Measurements from ENCODE around the gene RHBDL3. TPM values are rescaled to one million over a fixed set of nuclear protein-coding genes. Genes with fewer than 3 reads are reported as not detected.
A peak's percentile ranks its signal among the peaks of the same experiment; 100 is the strongest.

RHBDL3 gene
- total RNA-seq, 4 donors from 2014 or later, result not detected

DNA sequence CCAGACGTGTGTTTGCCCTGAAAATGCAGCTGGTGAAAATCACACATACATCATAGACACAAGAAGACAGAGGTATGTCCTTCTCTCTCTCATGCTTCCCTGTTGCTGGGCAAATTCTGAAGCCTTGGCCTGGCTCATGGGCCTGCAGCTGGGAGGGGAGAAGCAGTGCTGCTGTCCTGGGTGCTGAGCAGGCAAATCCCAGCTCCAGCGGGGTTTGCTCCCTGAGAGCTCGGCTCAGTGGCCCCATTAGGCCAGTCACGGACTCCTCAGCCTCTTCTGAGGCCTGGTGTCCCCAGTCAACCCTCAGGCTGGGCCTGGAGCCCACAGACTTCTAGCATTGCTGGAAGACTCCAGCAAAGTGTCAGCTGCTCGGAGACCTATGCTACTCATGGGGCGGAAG lies 11.7 kb downstream of the RHBDL3 start:
- no peak overlapping the region for H3K4me3 ChIP-seq
- no peak overlapping the region for H3K27ac ChIP-seq
- DNase-seq (no peak), ATAC-seq (no peak)
- no peaks in the 10 kb centered on the region for H3K36me3 ChIP-seq
- intact Hi-C loops (cut with DNase I; ENCODE audit: low total_unique reads), result no loop called here
- no peak for TF ChIP-seq CTCF (IDR thresholded peaks at IDR 0.05 in 4 of 5, conservative IDR thresholded peaks at IDR 0.05 in 1 of 5)
- H3K9me3 ChIP-seq, result no peaks in the 10 kb centered on the region
- peaks cover 4 to 9% (median 6%) of the 10 kb centered on the region in 3 donors for H3K27me3 ChIP-seq
- in situ Hi-C loops (cut with MboI; ENCODE audit: low sequenced_read_pairs in 4 of 4), result no loop called here
- H3K4me1 ChIP-seq, result no peaks in the 10 kb centered on the region

DNA sequence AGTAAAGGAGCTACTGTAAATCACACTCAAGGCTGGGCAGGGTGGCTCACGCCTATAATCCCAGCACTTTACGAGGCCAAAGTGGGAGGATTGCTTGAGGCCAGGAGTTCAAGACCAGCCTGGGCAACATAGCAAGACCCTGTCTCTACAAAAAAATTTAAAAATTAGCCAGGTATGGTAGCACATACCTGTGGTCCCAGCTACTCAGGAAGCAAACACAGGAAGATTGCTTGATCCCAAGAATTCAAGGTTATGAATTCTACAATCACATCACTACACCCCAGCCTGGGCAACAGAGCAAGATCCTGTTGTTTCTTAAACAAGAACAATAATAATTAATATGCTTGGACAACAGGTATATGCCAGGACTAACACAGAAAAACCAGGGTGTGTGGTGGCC lies 13.2 kb downstream of the RHBDL3 start:
- DNase-seq, result no peak
- H3K4me1 ChIP-seq, result no peaks in the 10 kb centered on the region
- H3K4me3 ChIP-seq, result no peak overlapping the region
- H3K36me3 ChIP-seq, result no peaks in the 10 kb centered on the region
- in situ Hi-C loops (cut with MboI; ENCODE audit: low sequenced_read_pairs in 4 of 4), result no loop called here
- no peak for TF ChIP-seq POLR2A (IDR thresholded peaks at IDR 0.05)
- TF ChIP-seq CTCF (IDR thresholded peaks at IDR 0.05 in 4 of 5, conservative IDR thresholded peaks at IDR 0.05 in 1 of 5), result no peak
- ATAC-seq, result no peak
- H3K27me3 ChIP-seq, result peaks cover 0 to 6% (median 2%) of the 10 kb centered on the region in 3 donors
- no peaks in the 10 kb centered on the region for H3K9me3 ChIP-seq
- intact Hi-C loops (cut with DNase I; ENCODE audit: low total_unique reads), result no loop called here
- H3K27ac ChIP-seq, result no peak overlapping the region

GRCh38 chr17:32279891-32280716 lies 14.5 kb downstream of the RHBDL3 start:
- intact Hi-C loops (cut with DNase I; ENCODE audit: low total_unique reads) (no loop called here), in situ Hi-C loops (cut with MboI; ENCODE audit: low sequenced_read_pairs in 4 of 4) (no loop called here)
- Histone ChIP-seq H3K36me3 (no peaks in the 10 kb centered on the region), H3K9me3 (no peaks in the 10 kb centered on the region), H3K4me3 (no peak overlapping the region), H3K27me3 (no peaks in the 10 kb centered on the region), H3K27ac (no peak overlapping the region), H3K4me1 (no peaks in the 10 kb centered on the region)
- no peak for ATAC-seq
- DNase-seq, result no peak
- no peak for TF ChIP-seq POLR2A (IDR thresholded peaks at IDR 0.05)
- TF ChIP-seq CTCF (IDR thresholded peaks at IDR 0.05 in 4 of 5, conservative IDR thresholded peaks at IDR 0.05 in 1 of 5), result no peak

- ATAC-seq (peak in 1 of 2 donors; percentile 47), DNase-seq (no peak)
- Histone ChIP-seq H3K36me3 (no peaks in the 10 kb centered on the region), H3K27ac (no peak overlapping the region), H3K27me3 (no peaks in the 10 kb centered on the region), H3K4me1 (no peaks in the 10 kb centered on the region), H3K4me3 (no peak overlapping the region), H3K9me3 (no peaks in the 10 kb centered on the region)
- TF ChIP-seq CTCF (IDR thresholded peaks at IDR 0.05 in 4 of 5, conservative IDR thresholded peaks at IDR 0.05 in 1 of 5) (no peak), POLR2A (IDR thresholded peaks at IDR 0.05) (no peak)
- intact Hi-C loops (cut with DNase I; ENCODE audit: low total_unique reads) (no loop called here), in situ Hi-C loops (cut with MboI; ENCODE audit: low sequenced_read_pairs in 4 of 4) (no loop called here)
Observed at GRCh38 chr17:32281011-32281451, 15.4 kb downstream of the RHBDL3 start.
